A549 (cell line): ENCODE results near the gene ZNF710. TPM values are rescaled to one million over a fixed set of nuclear protein-coding genes. Genes with fewer than 3 reads are reported as not detected.

Experiments used
- ATAC-seq, 2 experiments: fragments of 200-7000 bp in 1 of 2; fragments of >200 bp in 1 of 2; cut with Nextera tagmentation in 1 of 2; cut with Tn5 transposase in 1 of 2; 3 replicates each; pipeline versions ENCODE4 v1.8.0 to v1.9.1; 2018 to 2020; ENCODE audit warnings: mild to moderate bottlenecking in 1 of 2, moderate library complexity in 1 of 2
- CTCF ChIA-PET: fragments of 300-600 bp; sonication (Branson Sonifier 250); formaldehyde crosslinking; extraction: SDS; loops from one replicate; lab custom pipeline; 2021; ENCODE audit warnings: antibody characterized with exemption, inconsistent platforms; lab: Yijun Ruan, JAX
- POLR2A ChIA-PET: fragments of 350-600 bp; formaldehyde crosslinking; extraction: SDS; loops from one replicate; lab custom pipeline; 2021; ENCODE audit warnings: antibody characterized with exemption, inconsistent platforms; lab: Yijun Ruan, JAX
- DNase-seq, 2 experiments: peaks; one replicate each; pipeline versions ENCODE4 v3.0.0 to v3.0.0-alpha.2; 2011 to 2016; ENCODE audit warnings: low read depth in 1 of 2, low spot score in 1 of 2
- FAIRE-seq: peaks from 2 replicates; lab custom pipeline; 2011; peaks lifted over from hg19 to GRCh38; lab: Jason Lieb, UNC
- H3K27ac ChIP-seq, 2 experiments: fragments of >200 bp; sonication (Bioruptor Twin); formaldehyde crosslinking; 3 replicates each; pipeline ENCODE4 v1.5.1; 2016 to 2017
- H3K4me1 ChIP-seq: fragments of >200 bp; sonication (Bioruptor Twin); formaldehyde crosslinking; 3 replicates; pipeline ENCODE4 v1.6.1; 2016
- H3K4me2 ChIP-seq: fragments of >200 bp; sonication (Bioruptor Twin); formaldehyde crosslinking; 3 replicates; pipeline ENCODE4 v1.6.1; 2016
- H3K4me3 ChIP-seq: fragments of >200 bp; sonication (Bioruptor Twin); formaldehyde crosslinking; 3 replicates; pipeline ENCODE4 v1.5.1; 2016
- H3K9me3 ChIP-seq: fragments of >200 bp; sonication (Bioruptor Twin); formaldehyde crosslinking; 3 replicates; pipeline ENCODE4 v1.6.1; 2016
- BHLHE40 ChIP-seq: IDR thresholded peaks from 2 replicates; pipeline ENCODE4 v1.6.1; 2012; ENCODE audit warnings: low read depth, low read length, inconsistent platforms
- CHD2 ChIP-seq: fragments of 150-350 bp; IDR thresholded peaks from 2 replicates; pipeline ENCODE4 v1.6.1; 2014; ENCODE audit warnings: low read length; ENCODE audit not compliant: partially characterized antibody
- CHD4 ChIP-seq: fragments of 200-600 bp; sonication (generic); IDR thresholded peaks from 2 replicates; pipeline ENCODE4 v1.6.1; 2016; ENCODE audit warnings: antibody characterized with exemption, mild to moderate bottlenecking, borderline replicate concordance
- CTCF ChIP-seq: fragments of >200 bp; sonication (Bioruptor Twin); formaldehyde crosslinking; IDR thresholded peaks from 3 replicates; pipeline ENCODE4 v1.5.1; 2016
- EP300 ChIP-seq, 2 experiments: fragments of >200 bp; sonication (Bioruptor Twin); formaldehyde crosslinking; IDR thresholded peaks; 2 replicates in 1 of 2; 3 replicates in 1 of 2; pipeline ENCODE4 v1.6.1; 2016 to 2017
- FOXS1 ChIP-seq: fragments of 250-450 bp; sonication (Bioruptor Pico); IDR thresholded peaks from 2 replicates; pipeline ENCODE4 v1.5.0; 2020; ENCODE audit warnings: mild to moderate bottlenecking, moderate library complexity
- HDAC2 ChIP-seq: fragments of 200-600 bp; sonication (generic); IDR thresholded peaks from 2 replicates; pipeline ENCODE4 v1.6.1; 2016
- HMGXB4 ChIP-seq: fragments of 250-450 bp; sonication (Bioruptor Pico); IDR thresholded peaks from 2 replicates; pipeline ENCODE4 v1.5.0; 2021; ENCODE audit warnings: mild to moderate bottlenecking, moderate library complexity, borderline replicate concordance
- HOXB5 ChIP-seq: fragments of 250-450 bp; sonication (Bioruptor Pico); IDR thresholded peaks from 2 replicates; pipeline ENCODE4 v1.5.0; 2020; ENCODE audit warnings: mild to moderate bottlenecking, moderate library complexity
- JUN ChIP-seq, 2 experiments: fragments of >200 bp; sonication (Bioruptor Twin); formaldehyde crosslinking; IDR thresholded peaks; 2 replicates in 1 of 2; 3 replicates in 1 of 2; pipeline ENCODE4 v1.6.1; 2016 to 2017
- JUNB ChIP-seq: fragments of >200 bp; sonication (Bioruptor Twin); formaldehyde crosslinking; IDR thresholded peaks from 2 replicates; pipeline ENCODE4 v1.6.1; 2016
- MAFK ChIP-seq: fragments of 450-650 bp; IDR thresholded peaks from 2 replicates; pipeline ENCODE4 v1.6.1; 2014; ENCODE audit not compliant: partially characterized antibody
- MAX ChIP-seq: IDR thresholded peaks from 2 replicates; pipeline ENCODE4 v1.6.1; 2012
- POLR2A ChIP-seq: IDR thresholded peaks from 2 replicates; pipeline ENCODE4 v1.6.1; 2012; ENCODE audit warnings: mild to moderate bottlenecking, low read length
- RNF2 ChIP-seq: fragments of 200-600 bp; sonication (generic); IDR thresholded peaks from 2 replicates; pipeline ENCODE4 v1.6.1; 2016; ENCODE audit warnings: low read depth, mild to moderate bottlenecking, antibody characterized with exemption, moderate library complexity, borderline replicate concordance
- ZC3H11A ChIP-seq: fragments of 450-650 bp; IDR thresholded peaks from 2 replicates; pipeline ENCODE4 v1.6.1; 2014; ENCODE audit warnings: antibody characterized with exemption, mild to moderate bottlenecking
- ZFP36 ChIP-seq: fragments of 450-650 bp; IDR thresholded peaks from 2 replicates; pipeline ENCODE4 v1.6.1; 2014; ENCODE audit warnings: borderline replicate concordance; ENCODE audit not compliant: partially characterized antibody
- ZNF302 ChIP-seq: fragments of 250-450 bp; sonication (Bioruptor Pico); IDR thresholded peaks from 2 replicates; pipeline ENCODE4 v1.9.0; 2021; ENCODE audit warnings: inconsistent platforms, mild to moderate bottlenecking, moderate library complexity
- ZSCAN20 ChIP-seq: fragments of 250-450 bp; sonication (Bioruptor Pico); IDR thresholded peaks from 2 replicates; pipeline ENCODE4 v1.8.0; 2022; ENCODE audit warnings: mild to moderate bottlenecking, moderate library complexity
- WGBS: methylation state at CpG from one replicate; pipeline ENCODE4 v1.1.6; 2017; ENCODE audit errors: missing lambda C conversion rate; 5-methylcytosine and 5-hydroxymethylcytosine counted together
- polyA plus RNA-seq, 4 experiments: library from polyadenylated mRNA; depleted of rRNA in 3 of 4; stranded (reverse); fragments of >200 nt; fragmentation: RNase III in 1 of 4; extraction: RNeasy Plus Mini Kit Qiagen cat#74134 plus additional on column Dnase treatment in 1 of 4; gene quantifications; 2 replicates in 3 of 4; 3 replicates in 1 of 4; pipeline ENCODE4 v1.2.3, GENCODE V29; 2011 to 2017
- TF ChIP-seq, protein P1 (sequence below): fragments of 150-350 bp; IDR thresholded peaks from 2 replicates; pipeline ENCODE4 v1.6.1; 2014; ENCODE audit warnings: low read depth, mild to moderate bottlenecking, low read length
- TF ChIP-seq, protein P2 (sequence below): fragments of 200-600 bp; sonication (generic); IDR thresholded peaks from 2 replicates; pipeline ENCODE4 v1.6.1; 2016; ENCODE audit warnings: antibody characterized with exemption, mild to moderate bottlenecking, moderate library complexity

ZNF710 gene
- polyA plus RNA-seq, 2 of the 4 experiments (the other 2 are of a cell fraction), result 2.6 to 7.8 TPM

- H3K4me3 ChIP-seq, result no peak overlapping the region
- no peak overlapping the region for H3K27ac ChIP-seq
- DNase-seq (no peak), FAIRE-seq (no peak), ATAC-seq (no peak; a peak in 1 of 6 replicates)
- H3K4me2 ChIP-seq, result no peak overlapping the region
- no peak for TF ChIP-seq CHD2
- TF ChIP-seq, protein P1, sequence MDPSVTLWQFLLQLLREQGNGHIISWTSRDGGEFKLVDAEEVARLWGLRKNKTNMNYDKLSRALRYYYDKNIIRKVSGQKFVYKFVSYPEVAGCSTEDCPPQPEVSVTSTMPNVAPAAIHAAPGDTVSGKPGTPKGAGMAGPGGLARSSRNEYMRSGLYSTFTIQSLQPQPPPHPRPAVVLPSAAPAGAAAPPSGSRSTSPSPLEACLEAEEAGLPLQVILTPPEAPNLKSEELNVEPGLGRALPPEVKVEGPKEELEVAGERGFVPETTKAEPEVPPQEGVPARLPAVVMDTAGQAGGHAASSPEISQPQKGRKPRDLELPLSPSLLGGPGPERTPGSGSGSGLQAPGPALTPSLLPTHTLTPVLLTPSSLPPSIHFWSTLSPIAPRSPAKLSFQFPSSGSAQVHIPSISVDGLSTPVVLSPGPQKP, result no peak
- TF ChIP-seq HMGXB4, result no peak
- TF ChIP-seq HDAC2, result no peak
- no peak for TF ChIP-seq MAFK
- no peak for TF ChIP-seq ZFP36
- no peak for TF ChIP-seq JUN (IDR thresholded peaks at IDR 0.05)
- no peak for TF ChIP-seq HOXB5
- TF ChIP-seq, protein P2, sequence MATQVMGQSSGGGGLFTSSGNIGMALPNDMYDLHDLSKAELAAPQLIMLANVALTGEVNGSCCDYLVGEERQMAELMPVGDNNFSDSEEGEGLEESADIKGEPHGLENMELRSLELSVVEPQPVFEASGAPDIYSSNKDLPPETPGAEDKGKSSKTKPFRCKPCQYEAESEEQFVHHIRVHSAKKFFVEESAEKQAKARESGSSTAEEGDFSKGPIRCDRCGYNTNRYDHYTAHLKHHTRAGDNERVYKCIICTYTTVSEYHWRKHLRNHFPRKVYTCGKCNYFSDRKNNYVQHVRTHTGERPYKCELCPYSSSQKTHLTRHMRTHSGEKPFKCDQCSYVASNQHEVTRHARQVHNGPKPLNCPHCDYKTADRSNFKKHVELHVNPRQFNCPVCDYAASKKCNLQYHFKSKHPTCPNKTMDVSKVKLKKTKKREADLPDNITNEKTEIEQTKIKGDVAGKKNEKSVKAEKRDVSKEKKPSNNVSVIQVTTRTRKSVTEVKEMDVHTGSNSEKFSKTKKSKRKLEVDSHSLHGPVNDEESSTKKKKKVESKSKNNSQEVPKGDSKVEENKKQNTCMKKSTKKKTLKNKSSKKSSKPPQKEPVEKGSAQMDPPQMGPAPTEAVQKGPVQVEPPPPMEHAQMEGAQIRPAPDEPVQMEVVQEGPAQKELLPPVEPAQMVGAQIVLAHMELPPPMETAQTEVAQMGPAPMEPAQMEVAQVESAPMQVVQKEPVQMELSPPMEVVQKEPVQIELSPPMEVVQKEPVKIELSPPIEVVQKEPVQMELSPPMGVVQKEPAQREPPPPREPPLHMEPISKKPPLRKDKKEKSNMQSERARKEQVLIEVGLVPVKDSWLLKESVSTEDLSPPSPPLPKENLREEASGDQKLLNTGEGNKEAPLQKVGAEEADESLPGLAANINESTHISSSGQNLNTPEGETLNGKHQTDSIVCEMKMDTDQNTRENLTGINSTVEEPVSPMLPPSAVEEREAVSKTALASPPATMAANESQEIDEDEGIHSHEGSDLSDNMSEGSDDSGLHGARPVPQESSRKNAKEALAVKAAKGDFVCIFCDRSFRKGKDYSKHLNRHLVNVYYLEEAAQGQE, result no peak
- no peak for TF ChIP-seq FOXS1 (CRISPR knock-in tag)
- TF ChIP-seq CHD4, result no peak
- TF ChIP-seq POLR2A, result no peak
- no peak for TF ChIP-seq MAX
- TF ChIP-seq EP300 (IDR thresholded peaks at IDR 0.05), result no peak
- 93% methylated on average over 11 of the region's 11 CpGs for WGBS
- POLR2A ChIA-PET, result no interaction called here
- H3K9me3 ChIP-seq, result no peaks in the 10 kb centered on the region
- CTCF ChIA-PET, result interaction anchor here (1.2 to 4.0 kb wide), 6 partner anchors 10 to 320 kb away, joined by 3 to 41 read pairs (median 9); no protein-coding TSS in a partner anchor
- no peaks in the 10 kb centered on the region for H3K4me1 ChIP-seq
Observed at GRCh38 chr15:90080818-90081393, 79.8 kb downstream of the ZNF710 start.

GRCh38 chr15:90082140-90082715 is 81.1 kb downstream of the ZNF710 start:
- Histone ChIP-seq H3K4me2 (no peak overlapping the region), H3K9me3 (no peaks in the 10 kb centered on the region), H3K27ac (no peak overlapping the region), H3K4me3 (no peak overlapping the region), H3K4me1 (peaks cover 3% of the 10 kb centered on the region; the same call in 1 of the 3 replicates)
- ATAC-seq, result no peak
- ChIA-PET CTCF (interaction anchor here (0.6 to 7.4 kb wide), 5 partner anchors 11 to 184 kb away, joined by 3 to 94 read pairs (median 8); no protein-coding TSS in a partner anchor), POLR2A (no interaction called here)
- DNase-seq, result no peak
- 75% methylated on average over 9 of the region's 9 CpGs for WGBS
- FAIRE-seq, result no peak
- TF ChIP-seq ZSCAN20 (CRISPR knock-in tag) (no peak), JUNB (no peak), HMGXB4 (no peak), BHLHE40 (no peak), ZNF302 (no peak), CTCF (no peak), RNF2 (no peak), MAFK (no peak), ZC3H11A (no peak), CHD4 (no peak)
- TF ChIP-seq, protein P1, result no peak
